Duodenal mucosa (tissue), 2 donors: ENCODE data around the gene TCERG1.
A peak's percentile ranks its signal among the peaks of the same experiment; 100 is the strongest.

Source experiments
- H3K27ac ChIP-seq: one replicate; pipeline ENCODE4 v1.7.0; 2013; ENCODE audit warnings: low read depth, low read length
- H3K27me3 ChIP-seq, 2 donors: one replicate each; pipeline ENCODE4 v1.7.0; 2013; ENCODE audit warnings: low read length in 2 of 2, control low read depth in 1 of 2; ENCODE audit not compliant: insufficient read depth in 2 of 2, control insufficient read depth in 1 of 2
- H3K36me3 ChIP-seq, 2 donors: one replicate each; pipeline ENCODE4 v1.7.0; 2013; ENCODE audit warnings: low read length in 2 of 2, control low read depth in 1 of 2; ENCODE audit not compliant: insufficient read depth in 2 of 2, control insufficient read depth in 1 of 2
- H3K4me1 ChIP-seq, 2 donors: one replicate each; pipeline ENCODE4 v1.7.0; 2013; ENCODE audit warnings: low read length in 2 of 2, control low read depth in 1 of 2; ENCODE audit not compliant: insufficient read depth in 2 of 2, control insufficient read depth in 1 of 2
- H3K4me3 ChIP-seq, 2 donors: one replicate each; pipeline ENCODE4 v1.7.0; 2013; ENCODE audit warnings: low read length in 2 of 2, low read depth in 1 of 2
- H3K9ac ChIP-seq, 2 donors: one replicate each; pipeline ENCODE4 v1.7.0; 2013; ENCODE audit warnings: low read length in 2 of 2, low read depth in 1 of 2
- H3K9me3 ChIP-seq, 2 donors: one replicate each; pipeline ENCODE4 v1.7.0; 2013; ENCODE audit warnings: low read length in 2 of 2, control low read depth in 1 of 2; ENCODE audit not compliant: control insufficient read depth in 1 of 2

Gene TCERG1

DNA sequence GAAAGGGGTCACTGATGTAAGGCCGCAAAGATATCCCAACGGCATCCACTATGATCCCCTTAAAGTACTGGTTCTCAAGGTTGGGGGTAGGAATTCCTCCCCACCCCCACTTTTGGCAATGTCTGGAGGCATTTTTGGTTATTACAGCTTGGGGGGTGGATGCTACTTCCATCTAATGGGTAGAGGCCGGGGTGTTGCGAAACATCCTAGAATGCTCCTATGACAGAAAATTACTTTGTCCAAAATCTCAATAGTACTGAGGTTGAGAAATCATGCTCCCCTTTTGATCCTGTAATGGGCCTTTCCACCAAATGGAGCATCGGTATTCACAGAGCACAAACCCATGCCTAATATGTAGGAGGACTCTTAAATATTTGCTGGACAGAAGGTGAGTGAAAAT lies 20.8 kb upstream of the TCERG1 start:
- H3K27me3 ChIP-seq: no peaks in the 10 kb centered on the region
- peaks cover 0 to 3% of the 10 kb centered on the region in 2 donors for H3K4me1 ChIP-seq
- no peaks in the 10 kb centered on the region for H3K36me3 ChIP-seq
- no peak overlapping the region for H3K27ac ChIP-seq
- H3K9ac ChIP-seq: no peak overlapping the region
- no peaks in the 10 kb centered on the region for H3K9me3 ChIP-seq
- H3K4me3 ChIP-seq: no peak overlapping the region

DNA sequence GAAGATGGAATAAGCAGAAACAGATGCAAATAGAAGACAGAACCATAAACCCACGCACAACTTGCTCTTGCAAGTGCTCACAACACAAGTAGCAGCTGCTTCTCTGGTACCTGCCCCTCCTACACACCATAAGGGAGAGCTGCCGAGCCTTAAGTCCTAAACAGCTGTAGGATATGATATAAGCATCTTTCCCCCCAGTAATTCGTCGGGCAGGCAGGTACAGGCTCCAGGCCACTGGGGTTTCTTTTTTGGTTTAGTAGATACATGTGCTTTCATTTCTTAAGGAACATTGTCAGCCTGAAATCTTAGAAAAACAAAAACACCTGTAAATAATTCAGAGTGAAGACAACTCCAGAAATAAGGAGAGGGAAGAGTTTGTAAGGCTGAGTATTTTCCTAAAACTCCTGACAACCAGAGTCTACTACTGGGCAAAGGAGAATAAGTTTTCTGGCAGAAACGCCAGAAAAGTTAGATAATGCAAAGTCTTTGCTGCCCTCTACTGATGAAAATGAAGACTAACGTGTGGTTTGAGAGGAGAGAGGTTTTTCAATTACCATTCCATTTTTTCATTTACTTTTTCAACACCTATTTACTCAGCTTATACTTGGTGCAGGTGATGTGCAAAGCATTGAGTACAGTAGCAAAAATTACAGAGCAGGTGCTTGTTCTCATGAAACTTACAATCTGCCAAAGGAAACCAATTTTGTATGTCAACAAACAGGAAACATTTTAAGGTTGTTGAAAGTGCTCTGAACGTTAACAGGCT lies 20.1 kb upstream of the TCERG1 start:
- Histone ChIP-seq H3K27me3 (no peaks in the 10 kb centered on the region), H3K36me3 (no peaks in the 10 kb centered on the region), H3K27ac (no peak overlapping the region), H3K9me3 (no peaks in the 10 kb centered on the region), H3K4me1 (peaks cover 0 to 3% of the 10 kb centered on the region in 2 donors), H3K9ac (no peak overlapping the region), H3K4me3 (no peak overlapping the region)

DNA sequence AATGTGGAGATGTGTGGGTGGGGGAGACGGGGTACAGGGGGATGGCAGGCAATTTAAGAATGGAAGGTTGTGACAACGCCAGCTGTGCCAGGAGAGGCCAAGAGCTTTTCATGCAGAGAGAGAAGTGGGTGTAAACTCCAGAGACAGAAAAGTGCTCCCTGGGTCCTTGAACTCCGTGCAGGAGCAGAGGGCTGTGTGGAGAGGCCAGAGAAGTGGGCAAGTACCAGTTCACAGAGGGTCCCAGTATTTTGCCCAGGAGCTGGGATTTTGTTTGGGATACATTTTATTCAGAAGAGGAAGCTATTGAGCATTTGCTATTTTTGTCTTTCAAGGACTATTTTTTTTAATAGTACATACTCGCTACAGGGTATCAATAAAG lies 19.5 kb upstream of the TCERG1 start:
- H3K4me3 ChIP-seq: no peak overlapping the region
- H3K9ac ChIP-seq: no peak overlapping the region
- H3K27me3 ChIP-seq: no peaks in the 10 kb centered on the region
- H3K4me1 ChIP-seq: peaks cover 0 to 3% of the 10 kb centered on the region in 2 donors
- no peaks in the 10 kb centered on the region for H3K36me3 ChIP-seq
- no peaks in the 10 kb centered on the region for H3K9me3 ChIP-seq
- H3K27ac ChIP-seq: no peak overlapping the region

DNA sequence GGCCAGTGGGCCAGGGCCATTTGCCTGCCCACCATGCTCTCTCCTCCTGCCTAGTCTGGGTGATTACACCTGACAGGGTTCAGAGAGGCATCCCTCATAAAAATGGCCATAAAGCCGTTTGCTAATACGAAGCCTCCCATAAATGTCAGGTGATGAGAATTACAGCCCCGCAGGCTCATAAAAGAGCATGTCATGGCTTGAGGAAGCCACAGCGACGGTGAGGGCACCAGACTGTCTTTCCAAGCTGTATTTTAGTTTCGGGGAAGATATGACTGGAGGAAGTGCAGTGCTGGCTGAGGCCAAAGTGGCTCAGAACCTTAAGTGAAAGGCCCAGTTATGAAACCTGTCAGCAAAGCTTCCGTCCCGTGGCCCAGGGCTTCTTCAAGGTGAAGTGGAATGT lies 18.5 kb upstream of the TCERG1 start:
- Histone ChIP-seq H3K4me3 (no peak overlapping the region), H3K9ac (no peak overlapping the region), H3K36me3 (no peaks in the 10 kb centered on the region), H3K27ac (no peak overlapping the region), H3K27me3 (no peaks in the 10 kb centered on the region), H3K9me3 (no peaks in the 10 kb centered on the region), H3K4me1 (peaks cover 0 to 3% of the 10 kb centered on the region in 2 donors)

DNA sequence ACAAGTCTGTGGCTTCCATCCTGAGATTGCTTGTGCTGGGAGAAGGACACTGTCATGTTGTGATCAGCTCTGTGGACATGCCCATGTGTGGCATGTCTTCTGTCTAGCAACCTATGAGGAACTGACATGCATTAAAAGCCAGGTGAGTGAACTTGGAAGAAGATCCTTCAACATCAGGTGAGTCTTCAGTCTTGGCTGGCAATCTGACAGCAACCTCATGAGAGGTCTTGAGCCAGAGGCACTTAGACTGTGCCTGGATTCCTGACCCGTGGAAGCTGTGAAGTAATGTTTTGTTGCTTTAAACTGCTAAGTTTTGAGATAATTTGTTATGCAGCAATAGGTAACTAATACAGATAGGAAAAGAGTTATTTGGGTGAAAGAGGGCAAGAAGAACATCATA lies 6.8 kb upstream of the TCERG1 start:
- Histone ChIP-seq H3K27me3 (peaks cover 0 to 1% of the 10 kb centered on the region in 2 donors), H3K4me1 (no peaks in the 10 kb centered on the region), H3K9me3 (no peaks in the 10 kb centered on the region), H3K4me3 (no peak overlapping the region), H3K36me3 (no peaks in the 10 kb centered on the region), H3K27ac (no peak overlapping the region), H3K9ac (no peak overlapping the region)

DNA sequence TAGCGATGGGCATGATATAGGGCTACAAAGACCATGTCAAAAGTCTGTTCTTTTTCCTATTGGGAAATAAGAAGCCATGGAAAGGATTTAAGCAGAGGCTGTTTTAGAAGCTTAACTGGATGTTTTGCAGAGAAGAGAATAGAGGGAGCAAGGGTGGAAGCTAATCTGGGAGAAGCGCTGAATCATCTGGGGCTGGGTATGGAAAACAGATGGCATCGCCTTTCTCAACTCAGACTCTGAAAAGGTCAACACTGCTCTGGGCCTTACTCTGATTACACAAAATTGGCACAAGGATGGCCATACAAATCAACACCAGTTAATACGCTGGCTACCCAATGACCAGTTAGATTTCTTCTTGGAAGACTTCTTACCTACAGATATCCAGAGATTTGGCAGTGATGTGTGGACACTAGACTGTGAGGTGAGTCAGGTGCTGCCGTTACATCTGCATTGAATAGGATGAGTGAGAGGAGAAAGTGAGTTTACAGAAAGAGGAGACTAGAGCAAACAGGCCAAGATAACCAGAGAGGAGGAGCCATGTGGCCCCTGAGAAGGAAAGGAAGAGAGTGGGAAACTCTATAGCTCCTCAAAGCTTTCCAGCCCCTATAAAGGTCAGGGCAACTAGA lies 6.2 kb upstream of the TCERG1 start:
- H3K27ac ChIP-seq: no peak overlapping the region
- no peak overlapping the region for H3K9ac ChIP-seq
- no peak overlapping the region for H3K4me3 ChIP-seq
- no peaks in the 10 kb centered on the region for H3K36me3 ChIP-seq
- no peaks in the 10 kb centered on the region for H3K4me1 ChIP-seq
- no peaks in the 10 kb centered on the region for H3K27me3 ChIP-seq
- no peaks in the 10 kb centered on the region for H3K9me3 ChIP-seq

DNA sequence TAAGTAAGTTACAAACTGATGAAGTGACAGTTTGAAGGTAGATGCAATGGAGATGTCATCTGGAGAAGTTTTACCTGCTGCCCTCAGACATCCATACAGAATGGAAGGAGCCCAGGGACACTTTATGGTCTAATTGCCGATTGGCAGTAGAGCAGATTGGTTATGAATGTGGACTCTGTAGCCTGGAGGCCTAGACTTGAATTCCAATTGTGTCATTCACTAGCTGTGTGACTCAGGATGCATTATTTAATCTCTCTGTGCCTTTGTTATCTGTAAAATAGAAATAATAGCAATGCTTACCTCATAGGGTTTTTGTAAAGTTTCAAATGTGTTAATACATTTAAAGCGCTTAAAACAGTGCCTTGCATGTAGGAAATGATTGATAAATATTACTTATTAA lies 5.2 kb upstream of the TCERG1 start:
- no peak overlapping the region for H3K27ac ChIP-seq
- no peaks in the 10 kb centered on the region for H3K9me3 ChIP-seq
- H3K27me3 ChIP-seq: no peaks in the 10 kb centered on the region
- H3K4me3 ChIP-seq: no peak overlapping the region
- H3K4me1 ChIP-seq: no peaks in the 10 kb centered on the region
- H3K9ac ChIP-seq: no peak overlapping the region
- H3K36me3 ChIP-seq: no peaks in the 10 kb centered on the region

DNA sequence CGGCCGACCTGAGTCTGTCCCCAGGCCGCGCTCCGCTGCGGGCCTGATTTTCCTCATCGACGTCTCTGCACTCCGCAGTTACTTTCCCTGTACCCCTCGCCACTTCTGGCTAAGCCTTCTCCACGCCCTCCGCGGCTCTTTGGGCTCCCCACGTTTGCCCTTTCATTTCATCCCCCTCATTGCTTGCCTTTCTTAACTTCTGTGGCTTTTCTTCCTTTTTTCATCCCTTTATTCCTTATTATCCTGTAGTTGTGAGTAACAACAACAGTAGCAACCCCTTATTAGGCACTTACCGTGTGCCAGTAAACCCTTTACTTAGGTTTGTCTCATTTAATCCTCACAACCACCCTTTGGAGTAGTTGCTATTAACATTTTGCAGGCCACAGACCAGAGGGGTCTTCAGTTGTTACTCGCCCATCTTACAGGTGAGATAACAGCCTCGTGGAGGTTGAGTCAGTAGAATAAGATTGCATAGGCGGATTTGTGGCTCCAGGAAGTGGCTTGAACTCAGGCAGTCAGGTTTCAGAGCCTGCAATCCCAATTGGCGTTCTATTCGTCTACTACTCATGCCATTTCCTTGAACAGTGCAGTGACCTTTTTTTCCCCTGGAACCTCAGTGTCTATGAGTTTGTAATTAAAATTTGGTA lies 724 bp downstream of the TCERG1 start:
- Histone ChIP-seq H3K27me3 (no peaks in the 10 kb centered on the region), H3K36me3 (no peaks in the 10 kb centered on the region), H3K9me3 (no peaks in the 10 kb centered on the region), H3K4me3 (peak overlapping the region; percentile 88 to 100), H3K27ac (peak overlapping the region; percentile 81), H3K4me1 (peaks cover 16 to 30% of the 10 kb centered on the region in 2 donors), H3K9ac (peak overlapping the region; percentile 92 to 97)

DNA sequence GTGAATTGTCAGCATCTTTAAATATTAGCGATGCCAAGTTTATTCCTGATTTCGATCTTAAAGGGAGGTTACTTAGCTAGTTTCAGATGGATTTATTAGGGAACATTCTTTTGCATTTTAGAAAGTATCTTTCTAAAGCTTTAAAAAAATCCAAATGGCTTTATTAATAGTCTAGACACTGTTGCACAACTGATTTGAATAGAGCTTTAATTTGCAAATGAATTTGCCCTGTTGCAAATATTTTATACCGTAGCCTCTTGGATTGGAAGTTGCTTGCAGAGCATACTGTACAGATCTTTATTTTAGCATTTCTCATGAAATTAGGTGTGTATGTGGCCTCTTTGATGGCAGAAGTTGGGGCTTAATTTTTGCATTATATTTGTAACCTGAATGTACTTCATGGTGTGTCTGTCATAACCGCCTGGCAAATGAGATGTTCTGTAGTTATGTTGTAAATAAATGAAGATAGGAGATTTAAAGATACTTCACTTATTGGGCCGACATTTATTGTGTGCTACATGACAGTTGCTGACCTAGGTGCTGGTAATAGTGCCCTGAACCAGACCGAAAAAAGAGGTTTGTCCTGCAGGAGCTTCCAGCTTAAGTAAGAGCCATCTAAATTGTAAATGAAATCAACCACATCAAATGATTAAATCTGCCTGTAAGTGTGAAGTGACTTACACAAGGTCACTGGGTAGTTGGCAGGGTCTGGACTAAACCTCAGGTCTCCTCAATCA lies 1.8 kb downstream of the TCERG1 start:
- H3K27me3 ChIP-seq: no peaks in the 10 kb centered on the region
- H3K36me3 ChIP-seq: no peaks in the 10 kb centered on the region
- H3K9me3 ChIP-seq: no peaks in the 10 kb centered on the region
- H3K4me3 ChIP-seq: peak overlapping the region; percentile 88 to 100
- H3K27ac ChIP-seq: no peak overlapping the region
- peaks cover 16 to 30% of the 10 kb centered on the region in 2 donors for H3K4me1 ChIP-seq
- peak overlapping the region in 1 of 2 donors; percentile 97 for H3K9ac ChIP-seq

DNA sequence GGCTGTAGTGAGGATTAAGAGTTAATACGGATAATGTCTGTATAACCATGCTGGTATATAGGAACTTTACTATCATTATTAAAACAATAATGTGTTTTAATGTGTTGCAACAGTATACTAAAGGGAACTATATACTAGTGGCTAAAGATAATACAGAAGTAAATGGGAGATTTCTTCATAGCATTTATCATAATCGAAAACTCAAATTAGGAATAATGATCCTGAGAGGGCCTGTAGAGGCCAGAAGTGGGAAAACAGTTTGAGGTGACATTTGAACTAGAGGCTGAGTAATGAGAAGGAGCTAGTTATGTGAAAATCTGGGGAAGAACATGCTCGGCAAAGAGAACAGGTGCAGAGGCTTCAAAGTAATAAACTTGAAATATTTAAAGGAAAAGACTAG lies 2.9 kb downstream of the TCERG1 start:
- peaks cover 16 to 30% of the 10 kb centered on the region in 2 donors for H3K4me1 ChIP-seq
- no peak overlapping the region for H3K27ac ChIP-seq
- no peak overlapping the region for H3K4me3 ChIP-seq
- peak overlapping the region in 1 of 2 donors; percentile 3 for H3K9ac ChIP-seq
- H3K27me3 ChIP-seq: no peaks in the 10 kb centered on the region
- H3K9me3 ChIP-seq: no peaks in the 10 kb centered on the region
- peaks cover 2 to 3% of the 10 kb centered on the region in 2 donors for H3K36me3 ChIP-seq
